HUDEP-2 (cell line): Measurements from ENCODE around the gene ACSM2A.
"Not testable (repeated sequence)": the region's sequence is repeated elsewhere in the genome, so short reads cannot be mapped to it uniquely, and the experiment has no call there.

Experiments
- DNase-seq, 76 experiments: peaks; one replicate each; lab custom pipeline; 2025; ENCODE audit not compliant: unreplicated experiment in 76 of 76; lab: John Stamatoyannopoulos, UW

The ACSM2A gene

GRCh38 chr16:20536669-20537068 is 85.3 kb downstream of the ACSM2A start:
- DNase-seq = not testable (repeated sequence)
